ENCODE results near the gene MEF2B.

Gene MEF2B

GRCh38 chr19:19203012-19203856 is 33.2 kb upstream of the MEF2B start, which contains the start of gene NR2C2AP:
Gene NR2C2AP, minus strand, starts transcription at chr19:19203414. Its CDS starts 354 bp downstream, at chr19:19203060.
- H3K36me3 ChIP-seq = peaks cover 18 to 44% (median 35%) of the 10 kb centered on the region in 11 experiments
- peak within 1 kb of the TSS; percentile 91 to 99 (median 96) for H3K4me2 ChIP-seq
- H3K4me3 ChIP-seq = peak within 1 kb of the TSS; percentile 70 to 86 (median 74)
- peak within 1 kb of the TSS; percentile 76 to 91 (median 85) for H3K9ac ChIP-seq
- no peaks in the 10 kb centered on the region; a peak in 1 of 22 replicates for H3K9me3 ChIP-seq (replicated peaks in 1 of 11)
- TF ChIP-seq Cebpa-rat (IDR thresholded peaks at IDR 0.05) = no peak
- H3K27me3 ChIP-seq = no peaks in the 10 kb centered on the region
- H3K27ac ChIP-seq = peak within 1 kb of the TSS; percentile 59 to 86 (median 82)
- H4K20me1 ChIP-seq = peaks cover 0 to 40% (median 13%) of the 10 kb centered on the region in 11 experiments; a peak in 10 of 22 replicates
- peaks cover 10 to 33% (median 25%) of the 10 kb centered on the region in 10 experiments for H3K4me1 ChIP-seq

GRCh38 chr19:19202707-19203011 is 32.6 kb upstream of the MEF2B start:
- Histone ChIP-seq H4K20me1 (peaks cover 0 to 45% (median 18%) of the 10 kb centered on the region in 11 experiments; a peak in 11 of 22 replicates), H3K9me3 (replicated peaks in 1 of 11) (no peaks in the 10 kb centered on the region; a peak in 1 of 22 replicates), H3K27me3 (no peaks in the 10 kb centered on the region), H3K36me3 (peaks cover 24 to 49% (median 41%) of the 10 kb centered on the region in 11 experiments), H3K4me3 (peak overlapping the region; percentile 70 to 86 (median 74)), H3K4me1 (peaks cover 10 to 30% (median 25%) of the 10 kb centered on the region in 10 experiments), H3K4me2 (peak overlapping the region; percentile 91 to 99 (median 96)), H3K27ac (peak overlapping the region; percentile 59 to 86 (median 82)), H3K9ac (peak overlapping the region; percentile 76 to 91 (median 85))
- TF ChIP-seq Cebpa-rat (IDR thresholded peaks at IDR 0.05) = no peak

GRCh38 chr19:19201697-19202630 is 31.9 kb upstream of the MEF2B start:
- TF ChIP-seq Cebpa-rat (IDR thresholded peaks at IDR 0.05) = no peak
- Histone ChIP-seq H3K9me3 (replicated peaks in 1 of 11) (no peaks in the 10 kb centered on the region), H3K27ac (peak overlapping the region in 10 of 11 experiments; percentile 70 to 86 (median 82); a peak in 18 of 22 replicates)

GRCh38 chr19:19193926-19194325 is 23.9 kb upstream of the MEF2B start:
- H3K27me3 ChIP-seq = no peaks in the 10 kb centered on the region
- peak overlapping the region; percentile 75 to 98 (median 90) for H3K4me2 ChIP-seq
- peaks cover 31 to 66% (median 44%) of the 10 kb centered on the region in 11 experiments for H3K36me3 ChIP-seq
- H3K27ac ChIP-seq = peak overlapping the region in 9 of 11 experiments; percentile 82 to 100 (median 97); a peak in 17 of 22 replicates
- TF ChIP-seq Cebpa-rat (IDR thresholded peaks at IDR 0.05) = no peak
- H3K4me1 ChIP-seq = peaks cover 37 to 51% (median 39%) of the 10 kb centered on the region in 10 experiments
- no peaks in the 10 kb centered on the region for H3K9me3 ChIP-seq (replicated peaks in 1 of 11)
- H3K4me3 ChIP-seq = peak overlapping the region; percentile 77 to 99 (median 90); a peak in 19 of 20 replicates
- peaks cover 0 to 43% (median 18%) of the 10 kb centered on the region in 11 experiments; a peak in 13 of 22 replicates for H4K20me1 ChIP-seq
- H3K9ac ChIP-seq = peak overlapping the region; percentile 91 to 100 (median 99); a peak in 21 of 22 replicates

More at GRCh38 chr19:19201697-19202630, 31.9 kb upstream of the MEF2B start:
- peak overlapping the region; percentile 76 to 91 (median 85) for H3K9ac ChIP-seq
- peaks cover 28 to 56% (median 48%) of the 10 kb centered on the region in 11 experiments for H3K36me3 ChIP-seq
- peaks cover 10 to 28% (median 24%) of the 10 kb centered on the region in 10 experiments for H3K4me1 ChIP-seq
- peaks cover 0 to 48% (median 18%) of the 10 kb centered on the region in 11 experiments; a peak in 12 of 22 replicates for H4K20me1 ChIP-seq
- peak overlapping the region; percentile 91 to 99 (median 96) for H3K4me2 ChIP-seq
- no peaks in the 10 kb centered on the region for H3K27me3 ChIP-seq
- H3K4me3 ChIP-seq = peak overlapping the region; percentile 70 to 86 (median 74)

- Histone ChIP-seq H3K27ac (peak overlapping the region; percentile 79 to 100 (median 97)), H3K4me2 (peak overlapping the region; percentile 75 to 98 (median 90)), H3K4me3 (peak overlapping the region; percentile 77 to 99 (median 90)), H3K27me3 (no peaks in the 10 kb centered on the region), H3K9me3 (replicated peaks in 1 of 11) (peaks cover 0 to 7% (median 0%) of the 10 kb centered on the region in 11 experiments; a peak in 5 of 22 replicates), H3K4me1 (peaks cover 38 to 54% (median 41%) of the 10 kb centered on the region in 10 experiments), H3K36me3 (peaks cover 30 to 66% (median 40%) of the 10 kb centered on the region in 11 experiments), H4K20me1 (peaks cover 0 to 36% (median 15%) of the 10 kb centered on the region in 11 experiments; a peak in 12 of 22 replicates), H3K9ac (peak overlapping the region; percentile 91 to 100 (median 99))
- TF ChIP-seq Cebpa-rat (IDR thresholded peaks at IDR 0.05) = no peak
Observed at GRCh38 chr19:19192910-19193423, 22.9 kb upstream of the MEF2B start.

GRCh38 chr19:19192078-19192882 is 22.2 kb upstream of the MEF2B start, which contains the start of the genes BORCS8 and RFXANK:
Gene BORCS8, minus strand, starts transcription at chr19:19192152. Its CDS starts 35 bp downstream, at chr19:19192117.
Gene RFXANK, plus strand, starts transcription at chr19:19192258. Its CDS starts 1,689 bp downstream, at chr19:19193947.
- H3K36me3 ChIP-seq = peaks cover 30 to 66% (median 40%) of the 10 kb centered on the region in 11 experiments
- peaks cover 0 to 34% (median 13%) of the 10 kb centered on the region in 11 experiments; a peak in 10 of 22 replicates for H4K20me1 ChIP-seq
- peak within 1 kb of the TSS; percentile 95 to 100 (median 99) for H3K27ac ChIP-seq
- H3K4me2 ChIP-seq = peak within 1 kb of the TSS; percentile 82 to 99 (median 97)
- peak within 1 kb of the TSS; percentile 77 to 99 (median 90) for H3K4me3 ChIP-seq
- no peaks in the 10 kb centered on the region for H3K27me3 ChIP-seq
- H3K9me3 ChIP-seq (replicated peaks in 1 of 11) = peaks cover 0 to 14% (median 0%) of the 10 kb centered on the region in 11 experiments; a peak in 9 of 22 replicates
- peaks cover 39 to 61% (median 44%) of the 10 kb centered on the region in 10 experiments for H3K4me1 ChIP-seq
- H3K9ac ChIP-seq = peak within 1 kb of the TSS; percentile 91 to 100 (median 99)
- no peak for TF ChIP-seq Cebpa-rat (IDR thresholded peaks at IDR 0.05)

GRCh38 chr19:19191768-19192077 is 21.7 kb upstream of the MEF2B start:
- Histone ChIP-seq H3K9ac (peak overlapping the region; percentile 91 to 100 (median 99)), H3K4me2 (peak overlapping the region; percentile 81 to 99 (median 96)), H4K20me1 (peaks cover 0 to 29% (median 13%) of the 10 kb centered on the region in 11 experiments; a peak in 9 of 22 replicates), H3K4me1 (peaks cover 39 to 63% (median 48%) of the 10 kb centered on the region in 10 experiments), H3K9me3 (replicated peaks in 1 of 11) (peaks cover 2 to 19% (median 5%) of the 10 kb centered on the region in 11 experiments; a peak in 18 of 22 replicates), H3K36me3 (peaks cover 30 to 66% (median 40%) of the 10 kb centered on the region in 11 experiments), H3K27me3 (no peaks in the 10 kb centered on the region), H3K27ac (peak overlapping the region; percentile 95 to 100 (median 99)), H3K4me3 (peak overlapping the region; percentile 77 to 99 (median 90))
- TF ChIP-seq Cebpa-rat (IDR thresholded peaks at IDR 0.05) = no peak
